Suprapubic skin (tissue), 3 donors: ENCODE results near the gene NFX1.

Experiments used
- CTCF ChIP-seq, 2 donors: fragments of 200-600 bp in 1 of 2; fragments of 450-650 bp in 1 of 2; sonication (generic) in 1 of 2; IDR thresholded peaks; one replicate each; pipeline ENCODE4 v1.5.1; 2016 to 2019; ENCODE audit warnings: antibody characterized with exemption in 2 of 2, mild to moderate bottlenecking in 1 of 2, moderate library complexity in 1 of 2
- EP300 ChIP-seq: sonication (generic); formaldehyde crosslinking; IDR thresholded peaks from one replicate; pipeline ENCODE4 v1.6.1; 2017; ENCODE audit warnings: antibody characterized with exemption

GRCh38 chr9:33320568-33321261, 30.4 kb downstream of the NFX1 start:
- TF ChIP-seq EP300 (no peak), CTCF (IDR thresholded peaks at IDR 0.05) (no peak)
